Keratinocyte (primary cell): ENCODE data around the gene NFATC1. TPM values are rescaled to one million over a fixed set of nuclear protein-coding genes. Genes with fewer than 3 reads are reported as not detected.

Experiments
- DNase-seq: peaks from one replicate; pipeline ENCODE4 v3.0.0-alpha.2; 2011; ENCODE audit warnings: low read depth, missing footprints, low spot score
- FAIRE-seq: peaks from 2 replicates; lab custom pipeline; 2011; peaks lifted over from hg19 to GRCh38; lab: Jason Lieb, UNC
- H2AFZ ChIP-seq: 2 replicates; pipeline ENCODE4 v1.6.0; 2012; ENCODE audit warnings: low read length, control low read depth, inconsistent platforms; ENCODE audit not compliant: control insufficient read depth
- H3K27ac ChIP-seq: 2 replicates; pipeline ENCODE4 v1.5.1; 2011; ENCODE audit warnings: low read length; ENCODE audit not compliant: control insufficient read depth, insufficient read depth
- H3K27me3 ChIP-seq: 3 replicates; pipeline ENCODE4 v1.6.0; 2011; ENCODE audit warnings: low read length; ENCODE audit not compliant: control insufficient read depth, insufficient read depth; ENCODE audit errors: extremely low read depth
- H3K36me3 ChIP-seq, 2 experiments: 2 replicates in 1 of 2; 3 replicates in 1 of 2; pipeline ENCODE4 v1.5.1; 2011; ENCODE audit warnings: low read length in 2 of 2, mild to moderate bottlenecking in 1 of 2; ENCODE audit not compliant: control insufficient read depth in 2 of 2, insufficient read depth in 2 of 2; ENCODE audit errors: extremely low read depth in 1 of 2
- H3K4me1 ChIP-seq: 3 replicates; pipeline ENCODE4 v1.5.1; 2011; ENCODE audit warnings: low read length; ENCODE audit not compliant: control insufficient read depth, insufficient read depth; ENCODE audit errors: extremely low read depth
- H3K4me2 ChIP-seq: 3 replicates; pipeline ENCODE4 v1.6.0; 2011; ENCODE audit warnings: low read depth, low read length; ENCODE audit not compliant: control insufficient read depth, insufficient read depth; ENCODE audit errors: extremely low read depth
- H3K4me3 ChIP-seq, 3 experiments: fragments of 200-600 bp in 1 of 3; sonication (generic) in 1 of 3; 2 replicates in 2 of 3; 3 replicates in 1 of 3; pipeline ENCODE4 v1.5.1; 2011 to 2016; ENCODE audit warnings: low read length in 3 of 3, mild to moderate bottlenecking in 3 of 3, control low read depth in 2 of 3, inconsistent platforms in 1 of 3, low read depth in 1 of 3, mixed read lengths in 1 of 3, mixed run types in 1 of 3, moderate library complexity in 1 of 3; ENCODE audit not compliant: control insufficient read depth in 2 of 3, insufficient read depth in 2 of 3; ENCODE audit errors: extremely low read depth in 1 of 3
- H3K79me2 ChIP-seq: 2 replicates; pipeline ENCODE4 v1.6.0; 2012; ENCODE audit warnings: low read length; ENCODE audit not compliant: control insufficient read depth, insufficient read depth
- H3K9ac ChIP-seq: 3 replicates; pipeline ENCODE4 v1.6.0; 2011; ENCODE audit warnings: low read length; ENCODE audit not compliant: control insufficient read depth, insufficient read depth; ENCODE audit errors: extremely low read depth
- H3K9me1 ChIP-seq: 3 replicates; pipeline ENCODE4 v1.6.0; 2011; ENCODE audit warnings: low read length; ENCODE audit not compliant: control insufficient read depth, insufficient read depth; ENCODE audit errors: extremely low read depth
- H3K9me3 ChIP-seq: 2 replicates; pipeline ENCODE4 v1.5.1; 2012; ENCODE audit warnings: low read depth, low read length; ENCODE audit not compliant: control insufficient read depth
- H4K20me1 ChIP-seq: 3 replicates; pipeline ENCODE4 v1.6.0; 2011; ENCODE audit warnings: low read length; ENCODE audit not compliant: control insufficient read depth, insufficient read depth; ENCODE audit errors: extremely low read depth
- CTCF ChIP-seq, 3 experiments: IDR thresholded peaks in 1 of 3; conservative IDR thresholded peaks in 1 of 3; optimal IDR thresholded peaks in 1 of 3; 2 replicates in 2 of 3; 3 replicates in 1 of 3; pipeline versions ENCODE3 to v1.5.1; 2011; ENCODE audit warnings: low read length in 3 of 3, mild to moderate bottlenecking in 3 of 3, moderate library complexity in 2 of 3, control low read depth in 1 of 3, inconsistent platforms in 1 of 3; ENCODE audit not compliant: insufficient read depth in 2 of 3; ENCODE audit errors: extremely low read depth in 1 of 3
- EZH2 ChIP-seq: IDR thresholded peaks from one replicate; pipeline ENCODE4 v1.6.1; 2012; ENCODE audit warnings: inconsistent platforms, mild to moderate bottlenecking, low read length, moderate library complexity
- dilution Hi-C: fragments of 300-500 bp; cut with MboI; formaldehyde crosslinking; loops from one replicate; pipeline ENCODE4 v1.7.0; 2020; ENCODE audit warnings: low sequenced_read_pairs; ENCODE audit not compliant: extremely low pct_ligation_motif_present
- polyA plus RNA-seq, 5 experiments: library from polyadenylated mRNA; depleted of rRNA in 3 of 5; stranded (reverse) in 3 of 5; stranded (forward) in 1 of 5; unstranded in 1 of 5; fragments of >200 nt; gene quantifications; 1 replicate in 1 of 5; 2 replicates in 3 of 5; 3 replicates in 1 of 5; pipeline versions ENCODE4 v1.2.1 to v1.2.3, GENCODE V29; 2011 to 2012; ENCODE audit warnings: missing spikeins in 2 of 5, low read depth in 1 of 5, low replicate concordance in 1 of 5

The NFATC1 gene
- polyA plus RNA-seq, 1 donor (not counting 4 experiments of a cell fraction or from before 2014, with no cell fraction given): 0.77 TPM

GRCh38 chr18:79538635-79539034, 142.9 kb downstream of the NFATC1 start:
- Histone ChIP-seq H3K27me3 (peaks cover 11% of the 10 kb centered on the region), H3K79me2 (no peaks in the 10 kb centered on the region), H4K20me1 (no peaks in the 10 kb centered on the region), H3K9me3 (no peaks in the 10 kb centered on the region), H3K4me2 (no peak overlapping the region), H3K9me1 (no peaks in the 10 kb centered on the region), H2AFZ (no peak overlapping the region), H3K27ac (no peak overlapping the region), H3K9ac (no peak overlapping the region), H3K4me1 (peaks cover 2% of the 10 kb centered on the region), H3K36me3 (no peaks in the 10 kb centered on the region), H3K4me3 (no peak overlapping the region)
- DNase-seq: no peak
- no peak for FAIRE-seq
- dilution Hi-C loops: no loop called here
- TF ChIP-seq EZH2 (no peak), CTCF (optimal IDR thresholded peaks at IDR 0.05 in 1 of 3, IDR thresholded peaks at IDR 0.05 in 1 of 3, conservative IDR thresholded peaks at IDR 0.05 in 1 of 3; ENCODE audit: extremely low read depth in 1 of 3, insufficient read depth in 2 of 3, low read length in 3 of 3) (no peak)

- peaks cover 11% of the 10 kb centered on the region for H3K27me3 ChIP-seq
Measured at GRCh38 chr18:79540161-79540903, 144.6 kb downstream of the NFATC1 start.

More at GRCh38 chr18:79540161-79540903, 144.6 kb downstream of the NFATC1 start:
- dilution Hi-C loops: no loop called here
- FAIRE-seq: peak; percentile 78
- Histone ChIP-seq H3K79me2 (no peaks in the 10 kb centered on the region), H3K9ac (no peak overlapping the region), H4K20me1 (no peaks in the 10 kb centered on the region), H3K9me1 (no peaks in the 10 kb centered on the region), H3K4me3 (peak overlapping the region in 1 of 3 experiments; percentile 10), H3K4me2 (peak overlapping the region; percentile 37), H3K36me3 (no peaks in the 10 kb centered on the region), H3K4me1 (peaks cover 2% of the 10 kb centered on the region), H2AFZ (peak overlapping the region; percentile 33), H3K9me3 (no peaks in the 10 kb centered on the region), H3K27ac (no peak overlapping the region)
- DNase-seq: no peak
- no peak for TF ChIP-seq EZH2
- no peak for TF ChIP-seq CTCF (optimal IDR thresholded peaks at IDR 0.05 in 1 of 3, IDR thresholded peaks at IDR 0.05 in 1 of 3, conservative IDR thresholded peaks at IDR 0.05 in 1 of 3; ENCODE audit: extremely low read depth in 1 of 3, insufficient read depth in 2 of 3, low read length in 3 of 3)
